Measurements from ENCODE around the gene HIRA. TPM values are rescaled to one million over a fixed set of nuclear protein-coding genes. Genes with fewer than 3 reads are reported as not detected.

HIRA gene
- total RNA-seq, 2 donors from 2014 or later: 10.6 to 12.9 TPM

DNA sequence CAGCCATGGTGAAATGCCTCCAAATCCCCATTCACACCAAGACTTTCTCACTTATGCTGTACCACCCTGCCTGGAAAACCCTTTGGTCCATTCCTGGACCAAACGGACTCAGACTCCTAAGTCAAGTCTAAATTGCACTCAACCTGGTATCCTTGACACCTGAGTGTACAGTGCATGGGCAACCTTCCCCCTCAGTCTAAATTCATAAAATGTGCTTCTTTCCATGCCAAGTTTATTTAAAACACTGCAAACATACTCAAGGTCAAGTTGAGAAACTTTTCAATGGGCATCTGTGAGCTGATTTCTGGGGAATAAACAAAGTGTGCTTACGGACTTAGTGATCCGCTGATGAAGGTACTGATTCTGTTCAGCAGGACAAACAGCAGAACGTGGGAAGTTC, 26.4 kb downstream of the HIRA start:
- Histone ChIP-seq H3K36me3 (replicated peaks in 1 of 2; ENCODE audit: insufficient read depth in 1 of 2, low read depth in 2 of 2) (peaks cover 0 to 2% of the 10 kb centered on the region in 2 donors), H3K27ac (no peak overlapping the region), H3K9me3 (no peaks in the 10 kb centered on the region), H3K4me3 (no peak overlapping the region), H3K4me1 (peaks cover 16% of the 10 kb centered on the region), H3K27me3 (no peaks in the 10 kb centered on the region)
- intact Hi-C loops (cut with DNase I): no loop called here
- TF ChIP-seq POLR2A (IDR thresholded peaks at IDR 0.05): no peak
- TF ChIP-seq, protein P1, sequence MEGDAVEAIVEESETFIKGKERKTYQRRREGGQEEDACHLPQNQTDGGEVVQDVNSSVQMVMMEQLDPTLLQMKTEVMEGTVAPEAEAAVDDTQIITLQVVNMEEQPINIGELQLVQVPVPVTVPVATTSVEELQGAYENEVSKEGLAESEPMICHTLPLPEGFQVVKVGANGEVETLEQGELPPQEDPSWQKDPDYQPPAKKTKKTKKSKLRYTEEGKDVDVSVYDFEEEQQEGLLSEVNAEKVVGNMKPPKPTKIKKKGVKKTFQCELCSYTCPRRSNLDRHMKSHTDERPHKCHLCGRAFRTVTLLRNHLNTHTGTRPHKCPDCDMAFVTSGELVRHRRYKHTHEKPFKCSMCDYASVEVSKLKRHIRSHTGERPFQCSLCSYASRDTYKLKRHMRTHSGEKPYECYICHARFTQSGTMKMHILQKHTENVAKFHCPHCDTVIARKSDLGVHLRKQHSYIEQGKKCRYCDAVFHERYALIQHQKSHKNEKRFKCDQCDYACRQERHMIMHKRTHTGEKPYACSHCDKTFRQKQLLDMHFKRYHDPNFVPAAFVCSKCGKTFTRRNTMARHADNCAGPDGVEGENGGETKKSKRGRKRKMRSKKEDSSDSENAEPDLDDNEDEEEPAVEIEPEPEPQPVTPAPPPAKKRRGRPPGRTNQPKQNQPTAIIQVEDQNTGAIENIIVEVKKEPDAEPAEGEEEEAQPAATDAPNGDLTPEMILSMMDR (IDR thresholded peaks at IDR 0.05): no peak
- DNase-seq (peak in 1 of 4 donors; percentile 7), ATAC-seq (peak; percentile 33)
- 30 to 38% methylated on average over 4 of the region's 4 CpGs for WGBS, 2 donors

DNA sequence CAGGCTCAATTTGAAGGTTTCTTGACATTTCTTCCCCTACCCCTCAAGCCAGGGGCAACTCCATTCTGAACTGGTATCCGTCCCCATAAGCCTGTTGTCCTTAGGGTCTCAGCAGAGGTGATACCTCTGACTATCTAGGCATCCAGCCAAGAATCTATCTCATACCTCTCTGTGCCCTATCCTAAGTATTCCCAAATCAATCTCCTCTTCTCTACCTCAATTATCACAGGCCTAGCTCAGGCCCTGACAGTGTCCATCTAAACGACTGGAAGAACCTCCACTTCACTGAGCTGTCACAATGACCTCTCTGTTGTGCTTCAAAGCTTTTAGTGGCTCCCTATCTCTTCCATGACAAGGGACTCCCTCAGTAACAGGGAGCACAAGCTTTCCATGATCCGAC, 26.9 kb downstream of the HIRA start:
- no peak for DNase-seq
- no peaks in the 10 kb centered on the region for H3K27me3 ChIP-seq
- ATAC-seq: no peak
- H3K4me1 ChIP-seq: peaks cover 16% of the 10 kb centered on the region
- peaks cover 0 to 1% of the 10 kb centered on the region in 2 donors for H3K36me3 ChIP-seq (replicated peaks in 1 of 2; ENCODE audit: insufficient read depth in 1 of 2, low read depth in 2 of 2)
- no peaks in the 10 kb centered on the region for H3K9me3 ChIP-seq
- no peak overlapping the region for H3K4me3 ChIP-seq
- H3K27ac ChIP-seq: no peak overlapping the region
- intact Hi-C loops (cut with DNase I): no loop called here
- no peak for TF ChIP-seq POLR2A (IDR thresholded peaks at IDR 0.05)
- TF ChIP-seq, protein P1 (IDR thresholded peaks at IDR 0.05): no peak
- 76 to 87% methylated on average over 3 of the region's 3 CpGs for WGBS, 2 donors

DNA sequence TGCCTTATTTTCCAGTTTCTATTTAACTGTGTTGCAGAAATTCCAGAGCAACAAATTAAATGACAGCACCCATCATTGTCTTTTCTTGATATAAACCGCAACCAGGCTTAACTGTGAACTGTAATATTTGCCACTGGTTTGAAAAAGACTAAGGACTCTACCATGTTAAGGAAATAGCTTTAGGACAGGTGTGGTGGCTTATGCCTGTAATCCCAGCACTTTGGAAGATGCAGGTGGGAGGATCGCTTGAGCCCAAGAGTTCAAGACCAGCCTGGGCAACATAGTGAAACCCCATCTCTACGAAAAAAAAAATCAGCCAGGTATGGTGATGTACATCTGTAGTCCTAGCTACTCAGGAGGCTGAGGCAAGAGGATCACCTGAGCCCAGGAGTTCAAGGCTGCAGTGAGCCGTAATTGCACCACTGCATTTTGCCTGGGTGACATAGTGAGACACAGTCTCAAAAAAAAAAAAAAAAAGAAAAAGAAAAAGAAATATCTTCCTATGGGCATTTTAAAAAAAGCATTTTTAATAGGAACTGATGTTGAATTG, 28.8 kb downstream of the HIRA start:
- no peak for ATAC-seq
- Histone ChIP-seq H3K27me3 (no peaks in the 10 kb centered on the region), H3K36me3 (replicated peaks in 1 of 2; ENCODE audit: insufficient read depth in 1 of 2, low read depth in 2 of 2) (peaks cover 0 to 6% of the 10 kb centered on the region in 2 donors), H3K9me3 (no peaks in the 10 kb centered on the region), H3K27ac (no peak overlapping the region), H3K4me1 (peaks cover 11% of the 10 kb centered on the region), H3K4me3 (no peak overlapping the region)
- no peak for DNase-seq
- intact Hi-C loops (cut with DNase I): no loop called here
- TF ChIP-seq, protein P1 (IDR thresholded peaks at IDR 0.05): no peak
- no peak for TF ChIP-seq POLR2A (IDR thresholded peaks at IDR 0.05)
- WGBS, 2 donors: 96 to 97% methylated on average over 4 of the region's 4 CpGs

DNA sequence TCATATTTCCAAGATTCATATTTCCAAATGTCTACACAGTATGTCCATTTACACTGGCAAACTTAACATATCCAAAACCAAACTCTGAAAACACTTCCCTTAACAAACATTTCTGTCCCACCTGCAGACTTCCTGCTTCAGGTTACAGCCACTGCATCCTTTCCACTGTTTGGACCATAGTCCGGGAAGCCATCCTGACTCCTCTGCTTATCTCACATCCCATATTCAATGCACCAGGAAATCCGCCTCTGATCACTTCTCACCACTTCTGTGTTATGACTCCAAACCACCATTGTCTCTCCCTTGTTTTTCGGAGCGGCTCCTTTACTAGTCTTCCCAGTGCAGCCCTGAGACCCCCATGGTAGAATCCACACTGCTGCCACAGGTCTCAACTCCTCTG, 30.1 kb downstream of the HIRA start:
- intact Hi-C loops (cut with DNase I): no loop called here
- peaks cover 11% of the 10 kb centered on the region for H3K4me1 ChIP-seq
- no peak for TF ChIP-seq POLR2A (IDR thresholded peaks at IDR 0.05)
- TF ChIP-seq, protein P1 (IDR thresholded peaks at IDR 0.05): no peak
- WGBS, 2 donors: 94 to 95% methylated on average over 4 of the region's 4 CpGs
- no peak overlapping the region for H3K4me3 ChIP-seq
- H3K36me3 ChIP-seq (replicated peaks in 1 of 2; ENCODE audit: insufficient read depth in 1 of 2, low read depth in 2 of 2): peaks cover 0 to 13% of the 10 kb centered on the region in 2 donors
- H3K27ac ChIP-seq: no peak overlapping the region
- no peak for DNase-seq
- H3K27me3 ChIP-seq: no peaks in the 10 kb centered on the region
- no peaks in the 10 kb centered on the region for H3K9me3 ChIP-seq
- no peak for ATAC-seq

DNA sequence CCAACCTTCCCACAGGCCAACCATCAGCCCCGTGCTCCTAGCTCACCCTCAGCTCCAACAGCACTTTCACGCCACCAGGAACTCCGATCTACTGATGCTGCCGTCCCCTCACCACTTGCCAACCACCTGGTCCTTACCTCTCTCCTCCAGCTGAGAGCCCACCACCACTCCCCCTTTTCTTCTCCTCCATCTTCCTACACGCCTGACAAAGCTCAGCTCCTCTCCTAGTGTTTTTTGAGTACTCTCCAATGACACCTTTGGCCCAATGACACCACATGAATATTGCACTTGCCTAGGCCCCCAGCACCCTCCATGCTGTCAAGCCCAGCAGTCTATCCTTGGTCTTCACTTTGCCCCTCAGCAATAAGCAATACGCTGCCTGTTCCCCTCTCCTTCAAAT, 30.7 kb downstream of the HIRA start:
- H3K9me3 ChIP-seq: no peaks in the 10 kb centered on the region
- intact Hi-C loops (cut with DNase I): no loop called here
- no peak for TF ChIP-seq POLR2A (IDR thresholded peaks at IDR 0.05)
- TF ChIP-seq, protein P1 (IDR thresholded peaks at IDR 0.05): no peak
- H3K36me3 ChIP-seq (replicated peaks in 1 of 2; ENCODE audit: insufficient read depth in 1 of 2, low read depth in 2 of 2): peaks cover 0 to 14% of the 10 kb centered on the region in 2 donors
- H3K4me1 ChIP-seq: peaks cover 10% of the 10 kb centered on the region
- H3K27ac ChIP-seq: no peak overlapping the region
- DNase-seq (no peak), ATAC-seq (no peak)
- no peaks in the 10 kb centered on the region for H3K27me3 ChIP-seq
- WGBS, 2 donors: 93% methylated on average over 6 of the region's 6 CpGs
- no peak overlapping the region for H3K4me3 ChIP-seq
